ENCODE measurements around the gene DCLK1. TPM values are rescaled to one million over a fixed set of nuclear protein-coding genes. Genes with fewer than 3 reads are reported as not detected.

DCLK1 gene
- total and polyA plus RNA-seq, 12 donors, result 0.68 to 22.6 (median 2.3) TPM

DNA sequence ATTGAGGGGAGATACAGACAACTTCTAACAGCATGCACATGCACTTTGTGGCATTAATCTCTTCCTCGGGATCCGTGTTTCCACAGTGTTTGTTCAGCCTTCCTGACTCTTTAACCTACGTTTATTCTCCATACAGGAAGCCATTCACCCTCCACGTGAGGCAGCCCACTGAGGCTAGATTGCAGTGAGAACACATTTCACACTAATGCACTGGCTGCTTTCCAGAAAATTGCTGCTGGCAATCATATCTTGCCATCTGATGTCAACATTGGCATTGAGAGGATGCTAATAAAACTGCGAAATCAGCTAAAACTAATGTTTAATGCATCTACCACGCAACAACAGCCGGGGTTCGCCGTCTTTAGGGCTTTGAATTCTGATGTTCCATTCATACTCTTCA, 30.0 kb downstream of the DCLK1 start:
- H3K4me3 ChIP-seq, result no peak overlapping the region
- no peaks in the 10 kb centered on the region for H3K4me1 ChIP-seq (replicated peaks in 1 of 2)
- DNase-seq, result no peak
- H3K27me3 ChIP-seq, result no peaks in the 10 kb centered on the region
- intact Hi-C loops (cut with DNase I), result no loop called here
- no peak overlapping the region for H3K27ac ChIP-seq
- TF ChIP-seq POLR2A (IDR thresholded peaks at IDR 0.05), result no peak
- TF ChIP-seq, protein P1, sequence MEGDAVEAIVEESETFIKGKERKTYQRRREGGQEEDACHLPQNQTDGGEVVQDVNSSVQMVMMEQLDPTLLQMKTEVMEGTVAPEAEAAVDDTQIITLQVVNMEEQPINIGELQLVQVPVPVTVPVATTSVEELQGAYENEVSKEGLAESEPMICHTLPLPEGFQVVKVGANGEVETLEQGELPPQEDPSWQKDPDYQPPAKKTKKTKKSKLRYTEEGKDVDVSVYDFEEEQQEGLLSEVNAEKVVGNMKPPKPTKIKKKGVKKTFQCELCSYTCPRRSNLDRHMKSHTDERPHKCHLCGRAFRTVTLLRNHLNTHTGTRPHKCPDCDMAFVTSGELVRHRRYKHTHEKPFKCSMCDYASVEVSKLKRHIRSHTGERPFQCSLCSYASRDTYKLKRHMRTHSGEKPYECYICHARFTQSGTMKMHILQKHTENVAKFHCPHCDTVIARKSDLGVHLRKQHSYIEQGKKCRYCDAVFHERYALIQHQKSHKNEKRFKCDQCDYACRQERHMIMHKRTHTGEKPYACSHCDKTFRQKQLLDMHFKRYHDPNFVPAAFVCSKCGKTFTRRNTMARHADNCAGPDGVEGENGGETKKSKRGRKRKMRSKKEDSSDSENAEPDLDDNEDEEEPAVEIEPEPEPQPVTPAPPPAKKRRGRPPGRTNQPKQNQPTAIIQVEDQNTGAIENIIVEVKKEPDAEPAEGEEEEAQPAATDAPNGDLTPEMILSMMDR (IDR thresholded peaks at IDR 0.05), result no peak
- H3K9me3 ChIP-seq (replicated peaks in 1 of 3), result no peaks in the 10 kb centered on the region
- WGBS, 4 donors, result 70 to 79% (median 78%) methylated on average over 9 of the region's 9 CpGs
- H3K36me3 ChIP-seq (replicated peaks in 1 of 2), result no peaks in the 10 kb centered on the region

DNA sequence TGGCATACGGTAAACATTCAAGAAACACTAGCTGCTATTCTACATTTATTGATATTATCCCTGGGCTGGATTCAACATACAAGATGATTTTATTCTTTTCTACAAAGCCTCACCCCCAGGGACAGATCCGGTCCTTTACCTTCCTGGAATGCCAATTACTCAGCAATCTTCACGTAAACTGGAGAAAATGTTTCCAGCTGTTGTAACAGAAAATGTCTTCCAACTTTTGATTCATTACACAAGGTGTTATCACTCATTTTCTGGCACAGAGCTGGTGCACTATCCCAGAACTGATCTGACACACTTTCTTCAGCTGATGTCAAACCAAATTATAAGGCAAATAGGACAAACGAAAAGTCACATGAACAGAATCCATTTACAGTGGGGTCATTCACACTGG, 33.1 kb downstream of the DCLK1 start:
- Histone ChIP-seq H3K9me3 (replicated peaks in 1 of 3) (no peaks in the 10 kb centered on the region), H3K27me3 (no peaks in the 10 kb centered on the region), H3K27ac (no peak overlapping the region), H3K4me3 (no peak overlapping the region), H3K36me3 (replicated peaks in 1 of 2) (no peaks in the 10 kb centered on the region), H3K4me1 (replicated peaks in 1 of 2) (no peaks in the 10 kb centered on the region)
- 44 to 58% (median 48%) methylated on average over 4 of the region's 4 CpGs for WGBS, 4 donors
- no peak for TF ChIP-seq POLR2A (IDR thresholded peaks at IDR 0.05)
- no peak for DNase-seq
- intact Hi-C loops (cut with DNase I), result no loop called here

DNA sequence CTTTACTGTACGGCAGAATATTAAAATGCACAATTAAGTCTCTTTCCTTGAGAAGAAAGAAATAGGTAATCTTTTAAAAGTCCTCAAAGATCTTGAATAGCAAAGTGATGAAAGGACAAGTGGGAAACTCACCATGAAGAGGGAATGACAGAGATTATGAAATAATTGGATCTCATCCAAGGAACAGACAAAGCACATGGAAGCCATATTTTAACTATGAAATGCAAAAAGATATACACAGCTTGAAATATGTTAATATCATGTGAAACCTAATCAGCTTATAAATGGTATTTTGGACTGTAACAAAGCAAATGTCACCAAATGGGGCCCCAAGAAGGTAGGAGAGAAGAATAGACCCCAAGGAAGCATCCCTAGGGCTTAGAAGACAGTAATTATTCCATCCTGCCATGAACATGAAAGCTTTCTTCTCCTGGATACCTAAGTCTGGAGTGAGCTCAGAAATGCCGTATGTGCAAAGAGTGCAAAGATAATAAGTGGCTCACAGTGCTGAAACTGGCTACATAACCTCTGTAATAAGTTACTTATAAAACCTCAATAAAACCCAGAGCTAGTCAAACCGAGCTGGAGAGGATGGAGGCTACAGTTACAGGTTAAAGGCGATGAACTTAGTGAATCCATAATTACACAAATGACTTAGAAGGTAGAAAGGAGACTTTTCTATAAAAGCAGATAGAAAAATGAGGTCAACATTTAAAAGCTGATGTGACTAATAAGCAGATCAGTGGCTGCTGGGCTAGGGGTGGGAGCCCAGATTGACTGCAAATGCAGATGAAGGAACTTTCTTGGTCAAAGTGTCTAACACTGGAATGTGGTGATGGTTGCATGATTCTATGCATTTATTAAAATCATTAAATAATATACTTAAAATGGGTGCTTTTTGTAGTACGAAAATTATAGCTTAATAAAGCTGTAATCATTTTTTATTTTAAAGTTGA, 34.4 kb downstream of the DCLK1 start:
- Histone ChIP-seq H3K27me3 (no peaks in the 10 kb centered on the region), H3K4me1 (replicated peaks in 1 of 2) (no peaks in the 10 kb centered on the region), H3K9me3 (replicated peaks in 1 of 3) (no peaks in the 10 kb centered on the region), H3K27ac (no peak overlapping the region), H3K36me3 (replicated peaks in 1 of 2) (no peaks in the 10 kb centered on the region), H3K4me3 (no peak overlapping the region)
- intact Hi-C loops (cut with DNase I), result no loop called here
- WGBS, 4 donors, result 73 to 81% (median 76%) methylated on average over 5 of the region's 5 CpGs
- DNase-seq, result no peak
- no peak for TF ChIP-seq POLR2A (IDR thresholded peaks at IDR 0.05)
- TF ChIP-seq, protein P1 (IDR thresholded peaks at IDR 0.05), result no peak

DNA sequence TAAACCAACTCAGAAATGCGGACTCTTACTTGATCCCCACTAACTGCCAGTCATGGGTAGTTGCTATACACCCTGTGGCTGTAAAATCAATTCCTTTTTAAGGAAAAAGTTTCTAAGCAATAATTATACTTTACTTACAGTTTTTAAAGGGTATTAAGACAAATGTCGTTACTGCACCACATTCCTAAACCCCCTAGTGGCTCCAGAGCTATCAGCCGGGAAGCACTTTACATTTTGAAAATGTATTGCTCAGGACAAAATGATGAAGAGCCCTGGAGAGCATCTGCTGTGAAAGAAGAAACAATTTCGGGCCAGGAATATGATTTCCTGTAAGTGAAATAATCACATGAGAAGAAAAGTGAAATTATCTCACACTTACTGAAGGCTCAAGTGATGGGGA, 36.7 kb downstream of the DCLK1 start:
- Histone ChIP-seq H3K27ac (no peak overlapping the region), H3K4me1 (replicated peaks in 1 of 2) (no peaks in the 10 kb centered on the region), H3K36me3 (replicated peaks in 1 of 2) (no peaks in the 10 kb centered on the region), H3K9me3 (replicated peaks in 1 of 3) (no peaks in the 10 kb centered on the region), H3K4me3 (no peak overlapping the region), H3K27me3 (no peaks in the 10 kb centered on the region)
- intact Hi-C loops (cut with DNase I), result no loop called here
- DNase-seq, result no peak
- TF ChIP-seq, protein P1 (IDR thresholded peaks at IDR 0.05), result no peak
- no peak for TF ChIP-seq POLR2A (IDR thresholded peaks at IDR 0.05)
- 69 to 81% (median 75%) methylated on average over 4 of the region's 4 CpGs for WGBS, 4 donors

DNA sequence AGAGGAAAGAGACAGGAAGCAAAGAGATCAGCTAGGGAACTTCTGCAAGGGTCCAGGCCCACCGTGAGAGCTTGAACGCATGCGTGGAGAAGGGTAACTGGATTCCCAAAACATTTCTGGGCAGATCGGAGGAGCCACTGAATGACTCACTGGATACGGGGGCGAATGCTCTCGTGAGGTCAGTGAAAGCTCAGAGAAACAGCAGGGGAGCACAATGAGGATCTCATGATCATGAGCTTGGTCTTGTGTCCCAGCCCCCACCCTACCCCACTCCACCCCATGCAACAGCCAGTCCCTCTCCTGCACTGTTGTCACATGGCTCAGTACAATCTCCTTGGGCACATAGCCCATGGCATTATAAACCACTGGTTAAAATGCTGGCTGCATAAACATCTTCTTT, 40.6 kb downstream of the DCLK1 start:
- H3K4me1 ChIP-seq (replicated peaks in 1 of 2), result no peaks in the 10 kb centered on the region
- DNase-seq, result no peak
- H3K27me3 ChIP-seq, result no peaks in the 10 kb centered on the region
- 80 to 92% (median 86%) methylated on average over 7 of the region's 7 CpGs for WGBS, 4 donors
- H3K36me3 ChIP-seq (replicated peaks in 1 of 2), result no peaks in the 10 kb centered on the region
- H3K27ac ChIP-seq, result no peak overlapping the region
- no peaks in the 10 kb centered on the region for H3K9me3 ChIP-seq (replicated peaks in 1 of 3)
- H3K4me3 ChIP-seq, result no peak overlapping the region
- TF ChIP-seq, protein P1 (IDR thresholded peaks at IDR 0.05), result no peak
- no peak for TF ChIP-seq POLR2A (IDR thresholded peaks at IDR 0.05)
- intact Hi-C loops (cut with DNase I), result no loop called here

Measured in adrenal gland (tissue), 12 donors.